Cardiac ventricle fibroblast (primary cell): ENCODE measurements around the gene GIPC1. TPM values are rescaled to one million over a fixed set of nuclear protein-coding genes. Genes with fewer than 3 reads are reported as not detected.

Experiments used
- total RNA-seq: library from RNA; depleted of rRNA; stranded (reverse); fragments of >200 nt; gene quantifications from 2 replicates; pipeline ENCODE4 v1.2.3, GENCODE V29; 2015

Gene GIPC1
- total RNA-seq, result 50.0 and 51.2 TPM in 2 replicates

GRCh38 chr19:14496029-14496833 lies at the start of gene GIPC1:
GIPC1 (minus strand) TSS chr19:14496127; CDS start chr19:14482976, 13,151 bp downstream.

GRCh38 chr19:14529254-14530004 lies 33.5 kb upstream of the GIPC1 start, which contains the start of gene TECR:
TECR (plus strand) TSS chr19:14529594; CDS start chr19:14529697, 103 bp downstream.

GRCh38 chr19:14517840-14518505 lies 22.0 kb upstream of the GIPC1 start, which contains the start of gene DNAJB1:
DNAJB1 (minus strand) TSS chr19:14518397; CDS start chr19:14518349, 48 bp downstream.

GRCh38 chr19:14475251-14476073 lies 20.5 kb downstream of the GIPC1 start, which contains the start of gene PTGER1:
PTGER1 (minus strand) TSS chr19:14475354; CDS start chr19:14474320, 1,034 bp downstream.

GRCh38 chr19:14432791-14433553 lies 63.0 kb downstream of the GIPC1 start, which contains the start of gene PKN1:
PKN1 (plus strand) TSS chr19:14433306; CDS start chr19:14433522, 216 bp downstream.

Other genes with a start within 250 kb of the GIPC1 start
- 23.0 and 31.3 TPM in 2 replicates for gene ADGRE5, start 114.7 kb downstream of the GIPC1 start, total RNA-seq
- gene DDX39A, start 76.8 kb downstream of the GIPC1 start, total RNA-seq, result 35.3 and 38.0 TPM in 2 replicates
- 68.0 and 80.4 TPM in 2 replicates for gene PKN1, start 62.8 kb downstream of the GIPC1 start, total RNA-seq
- 0.44 and 0.56 TPM in 2 replicates for gene PTGER1, start 20.8 kb downstream of the GIPC1 start, total RNA-seq
- 49.2 and 56.2 TPM in 2 replicates for gene DNAJB1, start 22.3 kb upstream of the GIPC1 start, total RNA-seq
- gene TECR, start 33.5 kb upstream of the GIPC1 start, total RNA-seq, result 35.4 and 44.0 TPM in 2 replicates
- gene NDUFB7, start 75.9 kb upstream of the GIPC1 start, total RNA-seq, result 230 and 276 TPM in 2 replicates
- not detected in 2 replicates for gene CLEC17A, start 87.0 kb upstream of the GIPC1 start, total RNA-seq
- not detected in 2 replicates for gene ADGRE3, start 178.7 kb upstream of the GIPC1 start, total RNA-seq
- gene ZNF333, start 193.9 kb upstream of the GIPC1 start, total RNA-seq, result 7.5 and 11.4 TPM in 2 replicates